Lower lobe of right lung (tissue), 2 donors: ENCODE results near the gene FGFRL1. TPM values are rescaled to one million over a fixed set of nuclear protein-coding genes. Genes with fewer than 3 reads are reported as not detected.

Experiments
- ATAC-seq, 2 donors: fragments of 200-7000 bp; cut with Tn5 transposase; one replicate each; pipeline ENCODE4 v1.9.1; 2020 to 2022; ENCODE audit warnings: mild to moderate bottlenecking in 2 of 2, moderate library complexity in 2 of 2
- DNase-seq: peaks from one replicate; pipeline ENCODE4 v3.0.0-alpha.2; 2020
- H3K27ac ChIP-seq: fragments of 200-600 bp; one replicate; pipeline ENCODE4 v1.8.0; 2022
- H3K27me3 ChIP-seq: fragments of 200-600 bp; one replicate; pipeline ENCODE4 v1.8.0; 2022; ENCODE audit warnings: low read depth
- H3K36me3 ChIP-seq: fragments of 200-600 bp; one replicate; pipeline ENCODE4 v1.8.0; 2022; ENCODE audit warnings: mild to moderate bottlenecking
- H3K4me1 ChIP-seq: fragments of 200-600 bp; one replicate; pipeline ENCODE4 v1.8.0; 2022
- H3K4me3 ChIP-seq: fragments of 200-600 bp; one replicate; pipeline ENCODE4 v1.8.0; 2022; ENCODE audit warnings: mild to moderate bottlenecking
- H3K9me3 ChIP-seq: fragments of 200-600 bp; one replicate; pipeline ENCODE4 v1.8.0; 2022
- intact Hi-C: fragments of 100-400 bp; cut with DNase I; formaldehyde crosslinking; loops from one replicate; pipeline ENCODE4 v1.11.0; 2022
- total RNA-seq: library from RNA; stranded (reverse); fragmentation: NEBNext Ultra II Directional; extraction: Animal tissue kit (Norgen Biotek cat#: 25700); gene quantifications from one replicate; pipeline ENCODE4 v1.2.1, GENCODE V29; 2021
- TF ChIP-seq, protein P1 (sequence below): fragments of 200-600 bp; IDR thresholded peaks from one replicate; pipeline ENCODE4 v1.8.0; 2022; ENCODE audit warnings: antibody characterized with exemption, mild to moderate bottlenecking
- donor health status: DM: no; HTN: yes; CAD: no; lungs with severe emphysema.

The FGFRL1 gene
- total RNA-seq, 1 donor from 2014 or later = 23.4 TPM

DNA sequence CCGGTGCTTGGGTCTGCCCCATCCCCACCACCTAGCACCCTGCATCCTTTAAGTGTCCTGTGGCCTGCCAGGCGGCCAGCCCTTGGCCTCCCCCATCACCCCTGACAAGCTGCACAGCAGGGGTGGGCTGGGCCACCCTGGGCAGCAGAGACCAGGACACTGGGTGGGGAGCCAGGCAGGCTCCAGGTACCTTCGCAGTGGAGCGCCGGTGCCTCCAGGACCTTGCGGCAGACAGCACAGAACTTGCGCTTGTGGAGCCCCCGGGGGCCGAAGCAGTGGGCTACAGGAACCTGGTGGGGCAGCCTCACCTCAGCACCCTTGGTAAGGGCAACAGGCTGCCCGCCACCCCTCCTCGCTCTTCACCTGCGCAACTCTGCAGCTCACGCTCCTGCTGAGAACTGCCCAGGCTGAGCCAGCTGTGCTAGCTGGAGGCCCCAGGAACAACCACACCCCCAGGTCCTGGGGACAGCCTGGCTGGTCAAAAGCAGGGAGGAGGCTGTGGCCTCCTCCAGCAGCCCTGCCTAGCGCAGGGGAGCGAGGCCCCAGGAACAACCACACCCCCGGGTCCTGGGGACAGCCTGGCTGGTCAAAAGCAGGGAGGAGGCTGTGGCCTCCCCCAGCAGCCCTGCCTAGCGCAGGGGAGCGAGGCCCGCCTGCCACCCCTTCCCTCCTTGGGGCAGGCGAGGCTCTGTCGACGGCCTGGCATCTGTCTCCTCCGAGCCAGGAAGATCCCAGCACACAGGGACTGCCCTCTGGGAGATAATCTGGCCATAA, 42.6 kb upstream of the FGFRL1 start:
- Histone ChIP-seq H3K4me3 (no peak overlapping the region), H3K9me3 (no peaks in the 10 kb centered on the region), H3K36me3 (peaks cover 30% of the 10 kb centered on the region), H3K27me3 (no peaks in the 10 kb centered on the region), H3K4me1 (peaks cover 29% of the 10 kb centered on the region), H3K27ac (no peak overlapping the region)
- TF ChIP-seq, protein P1, sequence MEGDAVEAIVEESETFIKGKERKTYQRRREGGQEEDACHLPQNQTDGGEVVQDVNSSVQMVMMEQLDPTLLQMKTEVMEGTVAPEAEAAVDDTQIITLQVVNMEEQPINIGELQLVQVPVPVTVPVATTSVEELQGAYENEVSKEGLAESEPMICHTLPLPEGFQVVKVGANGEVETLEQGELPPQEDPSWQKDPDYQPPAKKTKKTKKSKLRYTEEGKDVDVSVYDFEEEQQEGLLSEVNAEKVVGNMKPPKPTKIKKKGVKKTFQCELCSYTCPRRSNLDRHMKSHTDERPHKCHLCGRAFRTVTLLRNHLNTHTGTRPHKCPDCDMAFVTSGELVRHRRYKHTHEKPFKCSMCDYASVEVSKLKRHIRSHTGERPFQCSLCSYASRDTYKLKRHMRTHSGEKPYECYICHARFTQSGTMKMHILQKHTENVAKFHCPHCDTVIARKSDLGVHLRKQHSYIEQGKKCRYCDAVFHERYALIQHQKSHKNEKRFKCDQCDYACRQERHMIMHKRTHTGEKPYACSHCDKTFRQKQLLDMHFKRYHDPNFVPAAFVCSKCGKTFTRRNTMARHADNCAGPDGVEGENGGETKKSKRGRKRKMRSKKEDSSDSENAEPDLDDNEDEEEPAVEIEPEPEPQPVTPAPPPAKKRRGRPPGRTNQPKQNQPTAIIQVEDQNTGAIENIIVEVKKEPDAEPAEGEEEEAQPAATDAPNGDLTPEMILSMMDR = no peak
- no peak for ATAC-seq
- intact Hi-C loops = no loop called here
- DNase-seq = no peak

DNA sequence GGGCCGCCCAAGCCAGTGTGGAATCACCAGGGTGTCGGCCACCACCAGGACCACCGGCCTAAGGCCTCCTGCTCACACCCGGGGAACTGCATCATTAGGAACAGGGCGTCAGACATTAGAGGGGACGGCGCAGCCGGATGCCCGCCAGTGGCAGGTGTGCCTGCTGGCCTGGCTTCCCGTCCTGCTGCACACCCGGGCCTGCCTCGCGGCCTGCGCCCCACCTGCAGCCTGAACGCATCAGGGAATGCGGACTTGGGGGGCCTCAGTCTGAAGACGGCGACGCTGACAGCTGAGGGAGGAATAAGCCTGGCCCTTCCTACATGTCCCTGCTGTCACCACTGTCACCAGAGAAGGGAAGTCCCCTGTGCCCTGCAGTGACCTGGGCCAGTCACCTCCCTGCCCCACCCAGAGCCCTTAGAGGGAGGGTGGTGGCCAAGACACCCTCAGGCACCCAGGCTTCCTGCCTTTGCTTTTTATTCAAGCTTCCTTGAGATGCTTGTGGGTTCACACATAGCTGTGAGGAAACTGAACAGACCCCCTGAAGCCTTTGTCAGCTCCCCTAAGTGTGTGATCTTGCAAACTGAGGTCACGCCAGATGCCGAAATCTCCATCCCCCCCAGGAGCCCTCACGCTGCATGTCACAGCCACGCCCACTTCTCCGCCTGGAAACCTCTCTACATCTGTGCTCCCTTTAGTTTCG, 41.2 kb upstream of the FGFRL1 start:
- no peak for ATAC-seq
- Histone ChIP-seq H3K4me1 (peaks cover 32% of the 10 kb centered on the region), H3K4me3 (no peak overlapping the region), H3K27me3 (no peaks in the 10 kb centered on the region), H3K9me3 (no peaks in the 10 kb centered on the region), H3K36me3 (peaks cover 18% of the 10 kb centered on the region), H3K27ac (no peak overlapping the region)
- DNase-seq = no peak
- intact Hi-C loops = no loop called here
- TF ChIP-seq, protein P1 = no peak

DNA sequence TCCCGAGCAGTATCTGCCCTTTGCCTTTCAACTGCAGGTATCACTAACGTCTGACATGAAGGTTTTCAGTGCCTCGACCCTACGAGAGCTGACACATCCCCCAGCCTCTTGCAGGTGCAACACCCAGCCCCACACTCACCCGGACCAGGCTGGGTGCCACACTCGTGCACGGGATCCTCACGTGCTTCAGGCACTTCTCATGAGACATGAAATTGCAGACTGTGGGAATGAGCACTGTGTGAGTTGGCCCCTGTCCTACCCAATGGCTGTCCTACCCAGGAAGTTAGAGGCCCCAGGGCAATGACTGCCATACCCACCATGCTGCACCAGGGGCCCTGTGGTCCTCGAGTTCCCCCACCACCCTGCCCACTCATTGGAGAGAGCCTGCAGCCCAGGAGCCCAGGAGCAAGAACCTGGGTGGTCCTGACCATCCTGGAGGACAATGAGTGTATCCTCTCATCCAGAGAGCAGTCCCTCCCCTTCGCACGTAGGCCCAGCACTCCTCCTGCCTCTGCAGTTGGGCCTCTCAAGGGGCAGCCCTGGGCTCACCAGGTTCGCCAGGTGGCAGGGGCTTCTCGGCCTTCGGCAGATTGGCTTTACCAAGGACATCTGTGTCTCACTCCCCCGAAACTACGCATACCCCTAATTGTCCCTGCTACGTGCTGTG, 40.4 kb upstream of the FGFRL1 start:
- no peaks in the 10 kb centered on the region for H3K9me3 ChIP-seq
- intact Hi-C loops = no loop called here
- no peak overlapping the region for H3K4me3 ChIP-seq
- no peaks in the 10 kb centered on the region for H3K27me3 ChIP-seq
- peaks cover 32% of the 10 kb centered on the region for H3K4me1 ChIP-seq
- DNase-seq (no peak), ATAC-seq (no peak)
- peaks cover 10% of the 10 kb centered on the region for H3K36me3 ChIP-seq
- TF ChIP-seq, protein P1 = no peak
- H3K27ac ChIP-seq = no peak overlapping the region

- peaks cover 32% of the 10 kb centered on the region for H3K4me1 ChIP-seq
- H3K27ac ChIP-seq = no peak overlapping the region
Measured at GRCh38 chr4:971666-972500, 39.5 kb upstream of the FGFRL1 start.

More at GRCh38 chr4:971666-972500, 39.5 kb upstream of the FGFRL1 start:
- no peaks in the 10 kb centered on the region for H3K9me3 ChIP-seq
- ATAC-seq = no peak
- peak overlapping the region; percentile 88 for H3K4me3 ChIP-seq
- TF ChIP-seq, protein P1 = no peak
- no peak for DNase-seq
- H3K36me3 ChIP-seq = peaks cover under 1% of the 10 kb centered on the region
- intact Hi-C loops = no loop called here
- H3K27me3 ChIP-seq = no peaks in the 10 kb centered on the region
